GM19239 (cell line): ENCODE data around the gene NDFIP1.
"Not testable (repeated sequence)": the region's sequence is repeated elsewhere in the genome, so short reads cannot be mapped to it uniquely, and the experiment has no call there.

Experiments
- DNase-seq: peaks from one replicate; pipeline ENCODE4 v3.0.0; 2011; ENCODE audit warnings: low spot score; ENCODE audit not compliant: insufficient read length
- FAIRE-seq: peaks from 2 replicates; lab custom pipeline; 2011; peaks lifted over from hg19 to GRCh38; lab: Jason Lieb, UNC

NDFIP1 gene

DNA sequence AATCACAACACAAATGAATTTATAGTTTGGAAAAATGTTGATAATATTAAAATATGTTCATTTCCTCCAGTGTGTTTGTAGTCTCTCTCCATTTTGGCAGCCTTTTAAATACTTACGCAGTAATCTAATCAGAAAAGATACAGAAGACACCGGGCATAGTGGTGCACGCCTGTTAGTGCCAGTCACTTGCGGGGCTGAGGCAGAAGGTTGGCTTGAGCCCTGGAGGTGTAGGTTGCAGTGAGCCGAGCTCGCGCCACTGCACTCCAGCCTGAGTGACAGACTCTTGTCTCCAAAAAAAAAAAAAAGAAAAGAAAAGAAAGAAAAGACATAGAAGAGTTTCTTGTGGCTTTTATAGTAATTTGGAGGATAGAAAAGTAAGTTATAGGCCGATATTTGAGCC is 41.9 kb downstream of the NDFIP1 start:
- DNase-seq (no peak), FAIRE-seq (no peak)

DNA sequence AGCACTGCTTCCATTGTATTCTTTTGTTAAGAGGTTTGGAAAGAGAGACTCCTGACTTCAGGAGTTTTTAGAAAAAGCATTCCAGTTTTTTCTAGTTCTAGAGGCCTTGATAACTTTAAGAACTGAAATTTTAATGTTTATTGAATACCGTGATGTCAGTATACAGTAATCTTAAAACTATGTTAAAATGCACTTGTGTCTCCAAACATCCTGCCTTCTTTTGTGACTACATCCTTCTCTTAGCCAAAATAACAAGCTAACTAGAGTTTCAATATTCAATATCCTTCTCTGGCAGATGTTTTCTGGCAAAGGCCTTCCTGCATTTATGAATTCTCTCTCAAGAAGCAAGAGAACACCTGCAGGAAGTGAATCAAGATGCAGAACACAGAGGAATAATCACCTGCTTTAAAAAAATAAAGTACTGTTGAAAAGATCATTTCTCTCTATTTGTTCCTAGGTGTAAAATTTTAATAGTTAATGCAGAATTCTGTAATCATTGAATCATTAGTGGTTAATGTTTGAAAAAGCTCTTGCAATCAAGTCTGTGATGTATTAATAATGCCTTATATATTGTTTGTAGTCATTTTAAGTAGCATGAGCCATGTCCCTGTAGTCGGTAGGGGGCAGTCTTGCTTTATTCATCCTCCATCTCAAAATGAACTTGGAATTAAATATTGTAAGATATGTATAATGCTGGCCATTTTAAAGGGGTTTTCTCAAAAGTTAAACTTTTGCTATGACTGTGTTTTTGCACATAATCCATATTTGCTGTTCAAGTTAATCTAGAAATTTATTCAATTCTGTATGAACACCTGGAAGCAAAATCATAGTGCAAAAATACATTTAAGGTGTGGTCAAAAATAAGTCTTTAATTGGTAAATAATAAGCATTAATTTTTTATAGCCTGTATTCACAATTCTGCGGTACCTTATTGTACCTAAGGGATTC is 43.1 kb downstream of the NDFIP1 start:
- peak; percentile 10 for DNase-seq
- FAIRE-seq: peak; percentile 75

DNA sequence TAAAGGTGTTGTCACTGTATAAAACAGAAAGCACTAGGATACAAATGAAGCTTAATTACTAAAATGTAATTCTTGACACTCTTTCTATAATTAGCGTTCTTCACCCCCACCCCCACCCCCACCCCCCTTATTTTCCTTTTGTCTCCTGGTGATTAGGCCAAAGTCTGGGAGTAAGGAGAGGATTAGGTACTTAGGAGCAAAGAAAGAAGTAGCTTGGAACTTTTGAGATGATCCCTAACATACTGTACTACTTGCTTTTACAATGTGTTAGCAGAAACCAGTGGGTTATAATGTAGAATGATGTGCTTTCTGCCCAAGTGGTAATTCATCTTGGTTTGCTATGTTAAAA is 43.8 kb downstream of the NDFIP1 start:
- no peak for FAIRE-seq
- DNase-seq: no peak

DNA sequence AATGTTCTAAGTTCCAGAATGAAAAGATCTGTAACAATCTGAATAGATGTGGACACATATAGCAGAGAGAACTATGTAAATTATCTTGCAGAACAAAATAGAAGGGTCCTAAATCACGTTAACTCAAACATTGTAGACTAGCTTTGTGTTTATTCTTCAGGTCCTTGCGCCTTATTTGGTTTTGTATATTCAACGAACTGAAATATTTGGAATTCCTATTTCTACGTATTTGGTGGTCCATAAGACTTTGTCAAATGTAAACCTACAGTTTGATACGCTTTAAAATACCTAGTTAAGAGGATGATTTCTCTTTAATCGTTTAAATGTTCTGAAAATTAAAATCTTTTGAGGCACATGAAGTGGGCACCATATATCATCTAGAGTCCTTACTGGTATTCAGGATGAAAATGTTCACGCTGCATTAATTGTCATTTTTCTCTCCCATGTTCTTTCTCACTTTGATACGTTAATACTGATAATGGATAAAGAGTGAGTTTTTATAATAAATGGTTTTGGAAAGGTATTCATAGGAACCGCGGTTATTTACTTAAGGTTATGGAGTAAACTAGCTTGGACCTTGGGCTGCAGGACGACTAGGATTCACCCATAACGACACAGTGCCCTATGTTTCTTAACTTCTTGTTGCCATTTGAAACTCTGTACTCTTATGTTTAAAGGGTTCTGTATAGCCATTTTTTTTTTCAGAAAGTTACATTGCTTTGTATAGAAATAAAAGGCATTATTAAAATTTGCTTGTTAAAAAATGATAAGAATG is 45.3 kb downstream of the NDFIP1 start:
- DNase-seq (no peak), FAIRE-seq (no peak)

- FAIRE-seq, DNase-seq: not testable (repeated sequence)
Measured at GRCh38 chr5:142154449-142154841, 45.9 kb downstream of the NDFIP1 start.

GRCh38 chr5:142156839-142157463 is 48.4 kb downstream of the NDFIP1 start:
- FAIRE-seq: no peak
- DNase-seq: no peak

- no peak for DNase-seq
- FAIRE-seq: no peak
Measured at GRCh38 chr5:142159354-142159753, 50.8 kb downstream of the NDFIP1 start.

- no peak for DNase-seq
- FAIRE-seq: no peak
Measured at GRCh38 chr5:142164315-142164714, 55.7 kb downstream of the NDFIP1 start.

DNA sequence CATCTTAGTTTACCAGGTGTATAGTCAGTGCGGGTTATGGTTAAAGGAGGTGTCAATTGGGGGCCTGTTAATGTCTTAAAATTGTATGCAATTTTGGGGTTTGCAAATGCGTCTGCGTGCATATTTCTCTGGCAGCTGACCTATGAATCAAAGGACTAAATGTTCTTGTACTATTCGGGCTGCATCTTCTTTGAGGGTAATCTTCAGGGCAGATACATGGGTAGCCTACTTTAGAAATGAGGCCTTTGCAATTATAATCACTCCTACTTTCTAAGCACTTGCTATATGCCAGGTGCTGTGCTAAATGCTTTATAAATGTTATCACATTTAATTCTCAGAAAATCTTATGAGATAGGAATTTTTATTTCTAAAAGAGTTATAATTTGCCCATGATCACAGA is 58.2 kb downstream of the NDFIP1 start:
- no peak for DNase-seq
- FAIRE-seq: no peak

DNA sequence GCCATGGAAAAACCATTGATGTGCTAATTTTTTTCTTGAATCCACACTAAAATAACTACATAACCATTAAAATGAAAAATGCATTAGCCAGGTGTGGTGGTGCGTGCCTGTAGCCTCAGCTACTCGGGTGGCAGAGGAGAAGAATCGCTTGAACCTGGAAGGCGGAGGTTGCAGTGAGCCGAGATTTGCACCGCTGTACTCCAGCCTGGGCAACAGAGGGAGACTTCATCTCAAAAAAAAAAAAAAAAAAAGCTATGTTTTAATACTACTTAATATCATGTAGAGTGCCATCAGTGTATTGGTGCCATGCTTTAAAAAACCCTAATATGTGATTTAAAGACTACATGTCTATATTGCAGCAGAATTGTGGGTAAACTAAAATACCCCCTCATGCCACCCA is 58.9 kb downstream of the NDFIP1 start:
- no peak for DNase-seq
- FAIRE-seq: no peak

DNA sequence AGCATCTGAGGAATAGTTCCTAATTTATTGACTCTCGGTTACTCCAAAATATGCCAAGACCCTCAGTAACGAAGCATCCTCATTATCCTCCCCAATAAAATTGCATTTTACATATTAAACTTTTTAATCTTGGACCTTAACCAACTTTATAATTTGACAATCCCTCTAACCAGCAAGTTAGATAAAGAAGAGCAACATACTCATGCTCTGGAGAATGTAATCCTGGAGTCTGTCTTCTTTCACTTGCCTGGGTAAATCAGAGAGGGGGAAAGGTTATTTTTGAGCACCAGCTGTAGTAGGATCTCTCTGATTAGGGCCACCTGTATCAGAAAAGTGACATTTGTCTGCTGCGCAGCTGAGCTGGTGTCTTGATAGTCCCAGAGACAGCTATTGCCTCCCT is 59.8 kb downstream of the NDFIP1 start:
- FAIRE-seq (no peak), DNase-seq (no peak)

DNA sequence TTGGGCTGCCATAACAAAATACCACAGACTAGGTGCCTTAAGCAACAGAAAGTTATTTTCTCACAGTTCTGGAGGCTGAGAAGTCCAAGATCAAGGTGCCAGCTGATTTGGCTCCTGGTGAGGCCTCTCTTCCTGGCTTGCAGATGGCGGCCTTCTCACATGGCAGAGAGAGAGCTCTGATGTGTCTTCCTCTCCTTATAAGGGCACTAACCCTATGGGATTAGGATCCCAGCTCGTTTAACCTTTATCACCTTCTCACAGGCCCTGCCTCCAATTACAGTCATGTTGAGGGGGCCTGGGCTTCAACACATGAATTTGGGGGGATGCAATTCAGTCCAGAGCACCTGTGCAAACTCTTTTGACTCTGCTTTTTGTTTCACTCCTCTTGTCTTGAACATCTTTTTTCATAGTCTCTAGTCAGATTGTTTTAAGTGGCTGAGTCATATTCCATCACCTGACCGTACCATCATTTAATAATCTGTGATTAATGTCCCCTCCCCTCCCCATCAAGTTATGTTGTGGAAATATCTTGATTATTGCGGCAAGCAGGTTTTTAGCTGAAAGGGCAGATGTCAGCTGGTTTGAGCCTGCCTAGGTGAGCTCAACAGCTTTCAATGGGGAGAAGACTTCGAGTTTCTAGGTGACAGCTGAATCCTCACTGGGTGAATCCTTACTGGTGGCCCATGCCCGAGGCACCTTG is 61.8 kb downstream of the NDFIP1 start:
- FAIRE-seq: no peak
- DNase-seq: no peak

GRCh38 chr5:142171270-142171669 is 62.7 kb downstream of the NDFIP1 start:
- FAIRE-seq (no peak), DNase-seq (no peak)

- FAIRE-seq (no peak), DNase-seq (no peak)
Measured at GRCh38 chr5:142175039-142175438, 66.5 kb downstream of the NDFIP1 start.

DNA sequence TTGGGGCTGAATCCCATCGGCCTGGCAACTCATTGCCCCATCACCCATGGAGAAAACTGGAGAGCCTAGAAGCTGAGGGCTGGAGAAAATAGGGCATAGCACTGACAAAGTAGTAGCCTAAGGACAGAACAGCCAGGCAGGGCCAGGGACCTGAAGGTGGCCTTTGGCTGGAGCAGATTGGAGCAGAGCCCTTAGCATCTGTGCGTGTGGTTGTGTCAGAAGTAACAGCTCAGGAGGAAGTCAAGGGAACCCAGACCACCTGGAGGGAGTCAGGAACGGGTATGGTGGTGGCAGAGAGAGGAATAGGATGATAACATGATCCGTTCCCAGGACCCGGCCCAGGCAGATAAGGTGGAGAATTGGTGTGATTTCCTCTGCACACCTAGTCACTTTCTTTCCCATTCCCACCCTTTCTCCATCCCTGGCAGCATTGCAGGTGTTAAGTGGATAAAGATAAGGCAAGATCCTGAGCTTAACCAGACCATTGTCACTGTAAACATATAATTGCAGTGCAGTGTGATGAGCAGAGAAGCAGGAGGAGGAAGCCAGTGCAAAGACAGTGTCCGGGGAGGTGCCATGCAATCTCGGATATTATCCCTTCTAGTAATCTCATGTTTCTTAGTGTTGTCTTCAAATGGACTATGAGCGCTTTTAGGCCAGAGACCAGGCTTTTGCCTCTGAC is 67.0 kb downstream of the NDFIP1 start:
- no peak for FAIRE-seq

GRCh38 chr5:142176255-142176654 is 67.7 kb downstream of the NDFIP1 start:
- FAIRE-seq (no peak), DNase-seq (no peak)

More for the DNA sequence above, 67.0 kb downstream of the NDFIP1 start:
- no peak for DNase-seq

GRCh38 chr5:142178651-142179050 is 70.1 kb downstream of the NDFIP1 start:
- DNase-seq (no peak), FAIRE-seq (no peak)

DNA sequence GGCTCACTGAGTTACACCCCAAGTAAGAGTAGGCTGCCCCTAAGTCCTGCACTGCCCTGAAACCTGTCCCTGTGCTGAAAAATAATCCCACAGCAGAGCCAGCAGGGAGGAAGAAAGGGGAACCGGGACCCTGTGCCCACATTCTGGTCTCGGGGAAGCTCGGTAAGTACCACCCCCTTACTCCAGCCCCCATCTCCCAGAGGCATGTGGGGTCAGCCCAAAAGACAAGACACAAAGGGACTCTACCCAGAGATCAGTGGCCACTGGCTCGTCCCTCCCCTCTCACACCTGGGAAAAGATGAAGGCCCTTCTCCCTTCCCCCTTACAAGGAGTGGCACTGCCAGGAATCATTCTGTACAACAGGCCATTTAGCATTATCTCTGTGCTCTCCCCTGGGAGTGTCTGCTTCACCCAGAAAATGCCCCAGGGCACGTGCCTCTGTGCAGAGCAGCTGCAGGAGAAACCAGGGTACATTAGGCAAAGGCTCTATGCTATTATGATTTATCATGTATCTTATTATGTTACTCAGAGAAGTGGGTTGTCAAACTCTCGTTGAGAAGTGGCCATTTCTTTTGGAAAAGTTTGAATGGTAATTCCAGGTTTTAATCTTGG is 71.3 kb downstream of the NDFIP1 start:
- FAIRE-seq (no peak), DNase-seq (no peak)

DNA sequence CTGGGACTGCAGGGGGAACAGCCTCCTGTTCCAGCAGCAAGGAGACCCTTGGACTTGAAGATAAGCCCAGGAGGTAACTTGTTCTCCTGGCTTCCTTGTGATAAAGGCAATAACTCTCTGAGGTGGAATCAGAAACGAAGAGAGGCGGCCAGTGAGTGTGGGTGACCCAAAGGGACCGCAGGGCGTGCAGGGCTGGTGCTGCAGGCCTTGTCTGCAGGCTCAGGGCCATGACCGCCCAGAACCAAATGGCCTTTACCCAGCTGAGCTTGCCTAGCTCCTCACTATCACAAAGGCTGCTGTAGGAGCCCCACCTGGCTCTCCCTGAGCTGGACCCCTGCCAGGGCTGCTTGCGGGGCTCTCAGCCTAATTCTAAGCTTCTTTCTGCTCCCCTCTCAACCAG is 72.5 kb downstream of the NDFIP1 start:
- DNase-seq (no peak), FAIRE-seq (no peak)
